Epithelial cell of esophagus (primary cell): ENCODE results near the gene MRPS17.

Experiments
- DNase-seq: peaks from one replicate; pipeline ENCODE4 v3.0.0; 2010; ENCODE audit warnings: low read depth
- H3K4me3 ChIP-seq: 2 replicates; pipeline ENCODE4 v1.5.1; 2011; ENCODE audit warnings: mild to moderate bottlenecking, low read length, control low read depth
- CTCF ChIP-seq: IDR thresholded peaks from 2 replicates; pipeline ENCODE4 v1.5.1; 2011; ENCODE audit warnings: low read depth, mild to moderate bottlenecking, low read length, control low read depth, inconsistent platforms; ENCODE audit not compliant: insufficient read depth; ENCODE audit errors: missing control alignments

MRPS17 gene

GRCh38 chr7:55951637-55952351 lies at the start of gene MRPS17:
Gene MRPS17 (plus strand): TSS chr7:55951877. CDS start chr7:55953196, 1,319 bp downstream.
- H3K4me3 ChIP-seq, result peak within 1 kb of the TSS; percentile 98

DNA sequence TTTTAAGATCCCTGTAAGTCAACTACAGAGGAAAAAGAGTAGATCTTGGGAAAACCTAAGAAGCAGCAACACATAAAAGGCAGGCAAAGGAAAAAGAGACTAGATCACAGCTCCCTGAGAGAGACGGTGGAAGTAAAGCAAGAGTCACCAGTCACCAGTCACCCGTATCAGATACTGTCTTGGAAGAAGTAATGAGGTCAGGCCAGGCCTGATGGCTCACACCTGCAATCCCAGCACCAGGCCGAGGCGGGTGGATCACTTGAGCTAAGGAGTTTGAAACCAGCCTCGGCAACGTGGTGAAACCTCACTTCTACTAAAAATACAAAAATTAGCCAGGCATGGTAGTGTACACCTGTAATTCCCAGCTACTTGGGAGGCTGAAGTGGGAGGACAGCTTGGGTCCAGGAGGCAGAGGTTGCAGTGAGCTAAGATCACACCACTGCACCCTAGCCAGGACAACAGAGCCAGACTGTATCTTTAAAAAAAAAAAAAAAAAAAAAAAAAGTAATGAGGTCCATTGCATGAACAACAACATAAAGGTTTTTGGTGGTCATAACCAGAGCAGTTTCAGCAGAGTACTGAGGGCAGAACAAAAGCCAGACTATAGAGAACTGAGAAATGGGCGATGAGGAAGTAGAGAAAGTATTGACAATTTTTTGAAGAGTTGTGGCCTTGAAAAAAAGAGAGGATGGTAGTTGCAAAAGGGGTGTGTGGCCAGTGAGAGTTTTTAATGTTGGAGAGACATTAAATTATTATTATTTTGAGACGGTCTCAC lies 47.5 kb upstream of the MRPS17 start:
- no peak overlapping the region for H3K4me3 ChIP-seq
- no peak for TF ChIP-seq CTCF
- no peak for DNase-seq

More at GRCh38 chr7:55951637-55952351, at the start of gene MRPS17:
- DNase-seq, result peak; percentile 95
- no peak for TF ChIP-seq CTCF

DNA sequence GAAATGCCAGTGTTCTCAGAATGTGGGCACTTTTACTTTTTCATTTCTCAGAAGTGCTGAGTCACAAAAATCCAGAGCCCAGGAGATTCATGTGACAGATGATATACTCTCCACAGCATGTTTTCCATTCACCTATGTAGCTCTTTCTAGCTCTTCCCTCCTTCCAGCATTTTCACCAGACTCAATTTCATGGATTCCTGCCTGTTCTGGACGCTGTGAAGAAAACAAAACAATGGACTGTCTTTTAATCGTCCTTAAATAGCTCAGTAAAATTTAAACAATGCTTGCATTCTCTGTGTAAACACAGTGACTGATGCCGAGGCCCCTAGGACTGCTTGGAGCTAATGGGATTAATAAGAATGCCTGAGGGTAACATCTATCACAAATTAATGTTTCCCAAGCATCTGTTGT lies 38.9 kb upstream of the MRPS17 start:
- TF ChIP-seq CTCF, result no peak
- no peak overlapping the region for H3K4me3 ChIP-seq
- DNase-seq, result no peak

DNA sequence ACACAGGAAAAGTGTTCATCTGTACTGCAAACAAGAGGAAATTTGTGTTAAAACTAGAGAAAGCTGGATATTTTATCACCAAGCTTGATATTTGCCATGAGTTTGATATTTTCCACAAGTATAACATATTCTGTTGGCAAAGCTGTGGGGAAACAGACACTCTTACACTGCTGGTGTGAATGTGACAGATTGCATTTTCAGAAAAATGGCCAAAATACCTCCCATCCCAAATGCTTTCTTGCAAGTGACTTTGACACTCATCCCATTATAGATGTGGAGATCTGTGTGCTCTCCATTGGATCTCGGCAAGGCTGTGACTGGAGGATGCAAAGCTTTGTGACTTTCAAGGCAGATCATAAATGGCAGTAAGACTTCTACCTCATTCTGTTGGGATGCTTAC lies 33.9 kb upstream of the MRPS17 start:
- DNase-seq, result no peak
- H3K4me3 ChIP-seq, result no peak overlapping the region
- no peak for TF ChIP-seq CTCF

- TF ChIP-seq CTCF, result no peak
- no peak for DNase-seq
- H3K4me3 ChIP-seq, result no peak overlapping the region
Measured at GRCh38 chr7:55928006-55928767, 23.5 kb upstream of the MRPS17 start.

- no peak overlapping the region for H3K4me3 ChIP-seq
- TF ChIP-seq CTCF, result no peak
- DNase-seq, result no peak
Measured at GRCh38 chr7:55931421-55932151, 20.1 kb upstream of the MRPS17 start.
